Measurements from ENCODE around the gene ZNF19.
A peak's percentile ranks its signal among the peaks of the same experiment; 100 is the strongest.

Gene ZNF19

DNA sequence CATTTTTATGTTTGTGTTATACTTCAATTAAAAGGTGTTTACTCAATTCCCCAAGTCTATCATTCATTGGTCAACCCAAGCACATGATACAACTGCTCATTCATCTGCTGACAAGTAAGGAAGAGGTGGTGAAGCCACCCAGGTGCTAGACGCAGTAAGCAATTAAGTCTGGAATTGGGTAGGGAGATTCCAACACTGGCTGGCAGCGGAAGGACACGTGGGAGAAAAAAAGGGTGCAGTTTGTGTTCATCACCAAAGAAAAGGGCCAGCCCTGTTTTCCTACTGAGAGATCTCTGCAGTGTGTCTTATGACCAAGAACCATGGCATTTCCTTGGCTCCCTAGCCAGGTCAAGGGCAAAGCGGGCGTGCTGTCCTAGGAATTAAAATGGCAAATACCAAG is 15.2 kb downstream of the ZNF19 start:
- no peak for DNase-seq
- TF ChIP-seq GATA1 (IDR thresholded peaks at IDR 0.05; ENCODE audit: low read depth, low read length), result no peak
- no peak for TF ChIP-seq POLR2A (IDR thresholded peaks at IDR 0.05; ENCODE audit: low read length)

DNA sequence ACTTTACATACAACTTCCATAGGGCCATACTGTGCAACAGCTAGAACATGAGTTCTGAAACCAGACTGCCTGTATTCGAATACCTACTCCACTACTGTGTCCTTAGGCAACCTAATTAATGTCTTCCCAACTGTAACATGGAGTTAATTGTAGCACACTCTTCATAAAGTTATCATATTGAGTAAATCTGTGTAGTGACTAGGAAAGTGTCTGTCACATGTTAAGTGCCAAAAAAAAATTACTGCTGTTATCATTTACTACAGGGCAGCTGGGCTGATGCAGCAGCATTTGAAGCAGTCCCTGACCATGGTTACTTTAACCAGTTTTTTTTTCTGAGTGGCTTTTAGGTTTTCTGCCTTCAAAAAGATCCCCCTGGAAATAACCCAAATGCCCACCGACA is 16.2 kb downstream of the ZNF19 start:
- TF ChIP-seq POLR2A (IDR thresholded peaks at IDR 0.05; ENCODE audit: low read length), result no peak
- TF ChIP-seq GATA1 (IDR thresholded peaks at IDR 0.05; ENCODE audit: low read depth, low read length), result no peak
- no peak for DNase-seq

DNA sequence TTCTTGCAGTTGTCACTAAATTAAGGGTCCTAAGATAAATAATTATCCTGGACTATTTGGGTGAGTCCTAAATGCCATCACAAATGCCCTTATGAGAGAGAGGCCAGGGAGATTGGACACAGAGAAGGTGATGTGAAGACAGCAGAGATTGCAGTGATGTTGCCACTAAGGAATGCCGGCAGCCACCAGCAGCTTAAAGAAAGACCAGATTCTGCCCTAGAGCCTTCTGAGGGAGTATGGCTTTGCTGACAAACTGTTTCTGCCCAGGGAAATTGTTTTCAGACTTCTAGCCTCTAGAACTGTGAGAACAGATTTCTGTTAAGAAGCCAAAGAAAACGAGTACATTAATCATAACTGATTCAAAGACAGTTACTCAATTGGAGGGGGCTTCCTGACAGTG is 17.1 kb downstream of the ZNF19 start:
- DNase-seq, result no peak
- TF ChIP-seq GATA1 (IDR thresholded peaks at IDR 0.05; ENCODE audit: low read depth, low read length) (no peak), POLR2A (IDR thresholded peaks at IDR 0.05; ENCODE audit: low read length) (no peak)

DNA sequence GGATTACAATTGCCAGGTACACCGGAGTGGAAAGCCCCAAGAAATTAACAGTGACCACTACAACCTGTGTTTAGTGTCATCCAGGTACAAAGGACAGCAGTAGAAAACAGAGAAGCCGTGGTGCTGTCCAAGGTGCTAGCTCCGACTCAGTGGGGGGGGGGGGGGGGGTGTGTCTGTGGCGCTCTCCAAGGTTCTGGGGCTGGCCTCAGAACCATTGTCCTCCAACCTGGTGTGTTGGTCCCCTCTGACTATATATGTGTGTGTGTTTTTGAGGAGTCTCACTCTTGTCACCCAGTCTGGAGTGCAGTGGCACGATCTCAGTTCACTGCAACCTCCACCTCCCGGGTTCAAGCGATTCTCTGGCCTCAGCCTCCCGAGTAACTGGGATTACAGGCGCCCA is 21.3 kb downstream of the ZNF19 start:
- TF ChIP-seq POLR2A (IDR thresholded peaks at IDR 0.05; ENCODE audit: low read length) (no peak), GATA1 (IDR thresholded peaks at IDR 0.05; ENCODE audit: low read depth, low read length) (no peak)
- peak; percentile 60 to 70 for DNase-seq

DNA sequence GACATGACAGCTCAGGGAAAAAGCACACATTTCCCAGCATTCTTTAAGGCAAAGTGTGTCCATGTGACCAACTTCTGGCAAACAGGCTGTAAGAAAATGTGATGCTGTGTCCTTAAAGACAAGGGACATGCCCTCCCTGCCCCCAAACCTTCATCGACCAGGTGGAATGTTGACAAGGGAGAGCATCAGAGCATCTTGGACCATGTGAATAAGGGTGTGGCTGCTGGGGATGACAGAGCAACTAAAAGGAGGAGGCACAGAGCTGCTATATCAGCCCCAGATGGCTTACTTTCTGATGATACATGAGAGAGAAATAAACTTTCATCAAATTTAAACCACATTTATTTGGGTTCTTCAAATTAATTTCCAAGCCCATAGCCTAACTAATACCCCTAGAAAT is 24.9 kb downstream of the ZNF19 start:
- DNase-seq, result peak; percentile 74 to 76
- TF ChIP-seq GATA1 (IDR thresholded peaks at IDR 0.05; ENCODE audit: low read depth, low read length) (no peak), POLR2A (IDR thresholded peaks at IDR 0.05; ENCODE audit: low read length) (peak; percentile 35)

DNA sequence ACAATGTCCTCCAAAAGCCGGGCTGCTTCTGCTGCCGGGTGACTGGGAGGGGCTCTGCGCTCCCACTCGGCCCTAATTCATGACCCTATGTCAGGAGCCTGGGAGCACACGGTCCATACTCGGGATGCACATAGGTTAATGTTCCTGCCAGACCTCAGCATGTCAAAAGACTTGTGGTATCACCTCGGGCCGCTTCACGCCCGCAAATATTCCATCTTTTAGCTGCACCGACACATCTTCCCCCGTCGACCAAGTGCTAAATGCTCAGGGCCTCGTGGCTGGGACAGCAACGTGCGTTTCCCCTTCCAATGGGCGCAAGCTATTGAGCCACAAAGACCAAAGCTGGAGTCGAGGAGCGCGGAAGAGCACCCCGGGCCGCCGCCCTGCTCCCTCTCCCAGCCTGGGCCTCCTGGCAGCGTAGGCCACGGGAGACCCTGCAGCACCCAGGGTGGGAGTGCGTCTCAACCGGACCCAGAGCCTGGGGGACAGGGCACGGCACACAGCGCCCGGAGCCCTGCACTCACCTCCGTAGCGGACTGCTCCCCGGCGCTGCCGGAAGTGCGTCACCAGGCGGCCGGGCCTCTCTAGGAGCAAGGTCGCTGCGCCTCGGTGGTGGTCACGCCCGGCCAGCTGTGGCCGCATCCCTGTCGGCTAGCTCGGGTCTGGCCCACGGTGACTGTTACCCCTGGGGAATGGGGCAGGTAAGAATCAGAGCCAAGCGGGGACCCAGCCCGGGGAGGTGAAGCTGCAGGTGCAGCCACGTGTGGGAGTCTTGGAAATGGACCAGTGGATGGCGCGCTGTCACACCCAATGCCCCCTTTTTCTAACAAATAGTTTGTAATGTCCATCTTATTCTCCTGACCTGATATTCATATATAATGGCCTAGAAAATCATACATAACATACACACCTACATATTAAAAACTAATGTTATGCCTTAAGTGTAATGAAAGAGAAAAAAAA is 27.2 kb downstream of the ZNF19 start, which contains the start of gene ZNF23:
Gene ZNF23 (minus strand): TSS at position 562 of the 963 bp plus-strand sequence. CDS start 5,451 bp downstream, outside the sequence.
- DNase-seq, result peak; percentile 89 to 92
- peak; percentile 95 for TF ChIP-seq POLR2A (IDR thresholded peaks at IDR 0.05; ENCODE audit: low read length)
- no peak for TF ChIP-seq GATA1 (IDR thresholded peaks at IDR 0.05; ENCODE audit: low read depth, low read length)

DNA sequence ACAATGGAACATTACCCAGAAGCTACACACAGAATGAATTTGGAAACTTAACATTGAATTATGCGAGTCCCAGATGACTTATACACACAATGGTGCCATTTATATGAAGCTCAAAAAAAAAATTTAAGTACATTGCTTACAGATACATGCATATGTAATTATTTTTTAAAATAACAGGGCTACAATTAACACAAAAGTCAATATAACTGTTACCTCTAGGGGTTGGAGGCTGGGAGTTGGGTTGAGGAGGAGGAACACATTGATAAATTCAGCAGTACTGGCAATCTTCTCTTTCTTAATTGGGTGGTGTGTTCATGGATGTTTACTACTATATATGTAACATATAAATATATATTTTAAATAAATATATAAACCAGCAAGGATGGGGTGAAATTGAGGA is 28.2 kb downstream of the ZNF19 start:
- DNase-seq, result peak; percentile 31 to 46
- TF ChIP-seq POLR2A (IDR thresholded peaks at IDR 0.05; ENCODE audit: low read length) (no peak), GATA1 (IDR thresholded peaks at IDR 0.05; ENCODE audit: low read depth, low read length) (no peak)

DNA sequence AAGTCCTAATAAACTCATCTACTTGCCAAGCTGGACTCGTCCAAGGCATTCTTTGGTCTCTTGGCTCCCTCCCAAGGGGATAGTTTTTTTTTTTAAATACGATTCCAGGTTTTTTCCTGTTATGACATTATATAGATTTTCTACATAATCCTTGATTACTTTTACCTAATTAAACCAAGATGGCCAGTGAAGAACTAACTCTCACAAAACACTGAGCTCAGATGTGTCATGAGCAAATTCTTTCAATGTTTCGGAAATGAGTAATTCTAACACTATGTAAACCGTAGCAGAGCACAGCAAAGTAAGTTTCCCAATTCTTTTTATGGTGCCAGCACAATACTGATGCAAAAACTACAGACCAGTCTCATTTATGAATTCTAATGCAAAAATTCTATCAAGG is 28.9 kb downstream of the ZNF19 start:
- DNase-seq, result no peak
- TF ChIP-seq POLR2A (IDR thresholded peaks at IDR 0.05; ENCODE audit: low read length) (no peak), GATA1 (IDR thresholded peaks at IDR 0.05; ENCODE audit: low read depth, low read length) (no peak)

DNA sequence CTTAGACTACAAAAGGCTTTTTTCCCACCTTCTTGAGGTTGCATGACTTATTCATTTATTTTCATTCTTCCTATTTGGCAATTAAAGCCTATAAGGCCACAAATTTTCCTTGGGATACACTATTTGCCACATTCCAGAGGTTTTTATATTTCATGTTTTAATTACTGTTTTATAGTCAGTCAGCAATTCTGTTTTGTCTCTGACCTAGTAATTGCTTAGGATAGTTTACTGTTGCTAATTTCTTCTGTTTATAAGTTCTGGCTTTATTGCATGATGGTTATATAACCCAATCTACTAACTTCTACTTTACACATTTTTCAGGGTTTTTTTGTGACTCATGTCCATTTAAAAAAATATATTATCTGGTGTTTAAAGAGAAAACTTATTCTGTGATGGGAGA is 29.6 kb downstream of the ZNF19 start:
- DNase-seq, result no peak
- TF ChIP-seq GATA1 (IDR thresholded peaks at IDR 0.05; ENCODE audit: low read depth, low read length) (no peak), POLR2A (IDR thresholded peaks at IDR 0.05; ENCODE audit: low read length) (no peak)

DNA sequence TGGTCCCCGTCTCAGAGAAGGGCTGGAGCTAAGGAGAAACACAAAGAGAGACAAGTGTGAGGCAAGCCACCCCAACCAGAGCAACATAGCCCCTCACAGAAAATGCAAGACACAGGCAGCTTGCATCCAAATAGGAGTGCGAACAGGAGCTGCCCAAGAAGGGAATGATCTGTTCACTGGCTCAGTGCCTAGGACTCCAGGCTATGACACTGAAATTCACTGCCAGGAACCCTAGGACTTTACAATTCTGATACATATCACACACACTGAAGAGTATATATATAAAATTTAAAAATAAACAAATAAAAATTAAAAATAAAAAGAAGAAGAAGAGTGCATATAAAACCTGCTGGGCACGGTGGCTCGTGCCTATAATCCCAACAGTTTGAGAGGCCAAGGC is 32.3 kb downstream of the ZNF19 start:
- no peak for DNase-seq
- TF ChIP-seq GATA1 (IDR thresholded peaks at IDR 0.05; ENCODE audit: low read depth, low read length), result no peak
- TF ChIP-seq POLR2A (IDR thresholded peaks at IDR 0.05; ENCODE audit: low read length), result no peak

DNA sequence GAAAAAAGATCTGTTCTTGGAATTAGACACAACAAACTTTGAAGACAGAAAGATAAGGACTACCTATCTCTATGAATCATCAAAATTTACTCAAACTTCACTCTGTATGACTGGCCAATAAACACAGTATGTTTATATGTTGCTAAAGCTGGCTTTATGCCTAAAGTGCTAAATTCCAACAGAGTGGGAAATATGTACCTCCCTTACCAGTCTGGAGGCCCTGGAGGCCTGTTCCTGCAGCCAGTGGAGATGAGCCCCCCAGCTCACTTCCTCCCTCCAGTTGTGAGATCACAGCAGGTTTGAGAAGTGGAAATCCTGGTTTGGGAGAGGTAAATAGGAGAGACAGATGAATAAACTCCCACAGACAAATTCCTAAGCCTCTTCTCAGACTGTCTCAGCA is 36.1 kb downstream of the ZNF19 start:
- peak in 1 of 2 experiments; percentile 28 for DNase-seq
- TF ChIP-seq GATA1 (IDR thresholded peaks at IDR 0.05; ENCODE audit: low read depth, low read length), result no peak
- TF ChIP-seq POLR2A (IDR thresholded peaks at IDR 0.05; ENCODE audit: low read length), result no peak

DNA sequence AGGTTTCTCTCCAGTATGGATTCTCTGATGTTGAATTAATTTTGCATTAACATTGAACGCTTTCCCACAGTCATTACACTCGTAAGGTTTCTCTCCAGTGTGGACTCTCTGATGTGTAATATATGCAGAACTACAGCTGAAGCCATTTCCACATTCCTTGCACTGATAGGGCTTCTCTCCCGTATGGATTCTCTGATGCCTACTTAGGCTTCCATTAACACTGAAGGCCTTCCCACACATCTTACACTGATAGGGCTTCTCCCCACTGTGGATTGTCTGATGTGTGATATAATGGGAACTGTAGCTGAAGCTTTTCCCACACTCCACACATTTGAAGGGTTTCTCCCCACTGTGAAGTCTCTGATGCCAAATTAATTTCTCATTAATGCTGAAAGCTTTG is 40.1 kb downstream of the ZNF19 start:
- no peak for TF ChIP-seq GATA1 (IDR thresholded peaks at IDR 0.05; ENCODE audit: low read depth, low read length)
- TF ChIP-seq POLR2A (IDR thresholded peaks at IDR 0.05; ENCODE audit: low read length), result no peak
- DNase-seq, result peak in 1 of 2 experiments; percentile 25

DNA sequence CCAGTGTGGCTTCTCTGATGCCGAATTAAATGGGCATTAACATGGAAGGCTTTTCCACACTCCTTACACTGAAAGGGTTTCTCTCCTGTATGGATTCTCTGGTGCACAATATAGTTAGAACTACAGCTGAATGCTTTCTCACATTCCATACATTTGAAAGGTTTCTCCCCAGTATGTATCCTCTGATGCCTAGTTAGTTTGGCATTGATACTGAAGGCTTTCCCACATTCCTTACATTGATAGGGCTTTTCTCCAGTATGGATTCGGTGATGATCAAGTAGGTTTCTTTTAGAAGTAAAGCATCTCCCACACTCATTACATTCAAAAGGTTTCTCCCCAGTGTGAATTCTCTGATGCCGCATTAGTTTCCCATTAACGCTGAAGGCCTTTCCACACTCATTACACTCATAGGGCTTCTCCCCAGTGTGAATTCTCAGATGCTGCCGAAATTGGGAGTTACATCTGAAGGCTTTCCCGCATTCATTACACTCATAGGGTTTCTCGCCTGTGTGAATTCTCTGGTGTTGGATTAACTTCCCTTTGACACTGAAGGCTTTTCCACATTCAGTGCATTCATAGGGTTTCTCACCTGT is 40.8 kb downstream of the ZNF19 start:
- DNase-seq, result no peak
- TF ChIP-seq GATA1 (IDR thresholded peaks at IDR 0.05; ENCODE audit: low read depth, low read length) (no peak), POLR2A (IDR thresholded peaks at IDR 0.05; ENCODE audit: low read length) (no peak)

DNA sequence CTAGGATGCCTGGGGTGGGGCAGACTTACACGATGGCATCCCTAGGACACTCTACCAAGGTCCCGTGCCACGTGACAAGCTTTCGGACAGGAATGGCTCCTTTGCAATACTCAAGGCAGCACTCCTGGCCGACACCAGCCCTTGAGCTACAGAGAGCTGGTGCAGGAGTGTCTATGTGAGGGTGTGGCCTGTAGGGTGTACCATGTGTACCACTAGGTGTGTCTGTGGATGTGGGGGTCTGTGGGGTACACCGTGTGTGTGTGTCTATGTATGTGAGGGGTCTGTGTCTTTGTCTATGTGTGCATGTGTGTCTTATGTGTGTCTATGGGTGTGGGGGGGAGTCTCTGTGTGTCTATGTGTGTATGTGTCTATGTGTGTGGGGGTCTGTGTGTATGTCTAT is 45.4 kb downstream of the ZNF19 start:
- TF ChIP-seq POLR2A (IDR thresholded peaks at IDR 0.05; ENCODE audit: low read length), result no peak
- no peak for TF ChIP-seq GATA1 (IDR thresholded peaks at IDR 0.05; ENCODE audit: low read depth, low read length)
- DNase-seq, result no peak

DNA sequence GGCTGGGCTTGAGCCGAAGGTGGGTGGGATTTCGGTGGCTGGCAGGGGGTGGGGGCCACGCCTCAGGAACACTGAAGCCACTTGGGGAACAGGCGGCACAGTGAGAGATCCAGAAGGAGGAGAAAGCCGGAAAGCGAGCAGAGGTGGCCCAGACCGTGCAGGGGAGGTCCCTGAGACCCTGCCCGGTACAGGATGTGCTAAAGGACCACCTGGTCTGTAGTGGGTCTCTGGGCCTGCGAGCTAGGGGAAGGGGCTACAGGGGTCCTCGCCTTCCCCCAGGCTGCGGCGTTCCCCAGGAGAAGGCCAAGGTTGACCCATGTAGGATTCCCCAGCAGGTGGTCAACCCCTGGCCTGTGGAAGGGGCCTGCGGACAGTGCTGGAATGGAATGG is 47.1 kb downstream of the ZNF19 start, which contains the start of gene TLE7:
Gene TLE7 (minus strand): TSS at position 4 of the 390 bp plus-strand sequence. CDS start 8,730 bp downstream, outside the sequence.
- DNase-seq, result no peak

More for the DNA sequence above, 47.1 kb downstream of the ZNF19 start, which contains the start of gene TLE7:
- TF ChIP-seq GATA1 (IDR thresholded peaks at IDR 0.05; ENCODE audit: low read depth, low read length) (no peak), POLR2A (IDR thresholded peaks at IDR 0.05; ENCODE audit: low read length) (no peak)
